Ascending aorta (tissue), 2 donors: ENCODE data around the gene OR52D1. TPM values are rescaled to one million over a fixed set of nuclear protein-coding genes. Genes with fewer than 3 reads are reported as not detected.
A peak's percentile ranks its signal among the peaks of the same experiment; 100 is the strongest.

ENCODE experiments used
- DNase-seq, 2 donors: peaks; one replicate each; pipeline ENCODE4 v3.0.0-alpha.2; 2019; ENCODE audit warnings: low spot score in 2 of 2
- H3K27ac ChIP-seq, 2 donors: fragments of 200-600 bp; sonication (generic); one replicate each; pipeline ENCODE4 v1.5.1; 2016 to 2017; ENCODE audit warnings: mild to moderate bottlenecking in 1 of 2
- H3K27me3 ChIP-seq: fragments of 200-600 bp; sonication (generic); one replicate; pipeline ENCODE4 v1.5.1; 2017
- H3K36me3 ChIP-seq, 2 donors: fragments of 200-600 bp; sonication (generic); one replicate each; pipeline ENCODE4 v1.5.1; 2016
- H3K4me1 ChIP-seq, 2 donors: fragments of 200-600 bp; sonication (generic); one replicate each; pipeline ENCODE4 v1.5.1; 2016 to 2017; ENCODE audit warnings: mild to moderate bottlenecking in 1 of 2
- H3K4me3 ChIP-seq, 2 donors: fragments of 200-600 bp; sonication (generic); one replicate each; pipeline ENCODE4 v1.5.1; 2016 to 2017; ENCODE audit warnings: mild to moderate bottlenecking in 1 of 2
- H3K9me3 ChIP-seq, 2 donors: fragments of 200-600 bp; sonication (generic); one replicate each; pipeline ENCODE4 v1.5.1; 2016
- intact Hi-C: fragments of 100-400 bp; cut with DNase I; formaldehyde crosslinking; loops from one replicate; pipeline ENCODE4 v1.15.1; 2023
- total RNA-seq: library from RNA; depleted of rRNA; stranded (reverse); fragments of >200 nt; gene quantifications from one replicate; pipeline ENCODE4 v1.1.0, GENCODE V29; 2016
- TF ChIP-seq, protein P1 (sequence below), 3 experiments: fragments of 200-600 bp in 2 of 3; fragments of 450-650 bp in 1 of 3; sonication (generic) in 2 of 3; IDR thresholded peaks; one replicate each; pipeline ENCODE4 v1.5.1; 2016 to 2019; ENCODE audit warnings: antibody characterized with exemption in 3 of 3, mild to moderate bottlenecking in 1 of 3, moderate library complexity in 1 of 3

Gene OR52D1
- total RNA-seq, 1 donor from 2014 or later, result not detected

GRCh38 chr11:5460983-5461621, 27.4 kb upstream of the OR52D1 start:
- no peaks in the 10 kb centered on the region for H3K36me3 ChIP-seq
- TF ChIP-seq, protein P1, sequence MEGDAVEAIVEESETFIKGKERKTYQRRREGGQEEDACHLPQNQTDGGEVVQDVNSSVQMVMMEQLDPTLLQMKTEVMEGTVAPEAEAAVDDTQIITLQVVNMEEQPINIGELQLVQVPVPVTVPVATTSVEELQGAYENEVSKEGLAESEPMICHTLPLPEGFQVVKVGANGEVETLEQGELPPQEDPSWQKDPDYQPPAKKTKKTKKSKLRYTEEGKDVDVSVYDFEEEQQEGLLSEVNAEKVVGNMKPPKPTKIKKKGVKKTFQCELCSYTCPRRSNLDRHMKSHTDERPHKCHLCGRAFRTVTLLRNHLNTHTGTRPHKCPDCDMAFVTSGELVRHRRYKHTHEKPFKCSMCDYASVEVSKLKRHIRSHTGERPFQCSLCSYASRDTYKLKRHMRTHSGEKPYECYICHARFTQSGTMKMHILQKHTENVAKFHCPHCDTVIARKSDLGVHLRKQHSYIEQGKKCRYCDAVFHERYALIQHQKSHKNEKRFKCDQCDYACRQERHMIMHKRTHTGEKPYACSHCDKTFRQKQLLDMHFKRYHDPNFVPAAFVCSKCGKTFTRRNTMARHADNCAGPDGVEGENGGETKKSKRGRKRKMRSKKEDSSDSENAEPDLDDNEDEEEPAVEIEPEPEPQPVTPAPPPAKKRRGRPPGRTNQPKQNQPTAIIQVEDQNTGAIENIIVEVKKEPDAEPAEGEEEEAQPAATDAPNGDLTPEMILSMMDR (IDR thresholded peaks at IDR 0.05), result no peak
- H3K9me3 ChIP-seq, result no peaks in the 10 kb centered on the region
- H3K27ac ChIP-seq, result no peak overlapping the region
- H3K4me3 ChIP-seq, result no peak overlapping the region
- intact Hi-C loops, result no loop called here
- DNase-seq, result no peak
- no peaks in the 10 kb centered on the region for H3K4me1 ChIP-seq
- no peaks in the 10 kb centered on the region for H3K27me3 ChIP-seq

GRCh38 chr11:5467527-5467926, 21.0 kb upstream of the OR52D1 start:
- DNase-seq, result no peak
- Histone ChIP-seq H3K9me3 (no peaks in the 10 kb centered on the region), H3K4me3 (no peak overlapping the region), H3K36me3 (no peaks in the 10 kb centered on the region), H3K27me3 (no peaks in the 10 kb centered on the region), H3K4me1 (no peaks in the 10 kb centered on the region), H3K27ac (no peak overlapping the region)
- TF ChIP-seq, protein P1 (IDR thresholded peaks at IDR 0.05), result no peak
- intact Hi-C loops, result no loop called here

GRCh38 chr11:5473921-5474320, 14.6 kb upstream of the OR52D1 start:
- Histone ChIP-seq H3K27ac (no peak overlapping the region), H3K4me3 (no peak overlapping the region), H3K4me1 (no peaks in the 10 kb centered on the region), H3K36me3 (no peaks in the 10 kb centered on the region), H3K9me3 (no peaks in the 10 kb centered on the region), H3K27me3 (no peaks in the 10 kb centered on the region)
- intact Hi-C loops, result no loop called here
- TF ChIP-seq, protein P1 (IDR thresholded peaks at IDR 0.05), result no peak
- no peak for DNase-seq

- H3K27ac ChIP-seq, result no peak overlapping the region
- H3K27me3 ChIP-seq, result no peaks in the 10 kb centered on the region
- no peak for DNase-seq
- TF ChIP-seq, protein P1 (IDR thresholded peaks at IDR 0.05), result peak; percentile 39 to 63 (median 59)
- H3K36me3 ChIP-seq, result no peaks in the 10 kb centered on the region
- intact Hi-C loops, result loop anchor here (1.0 kb wide), 1 partner anchor 332 kb away; the partner anchor contains the start of gene OR52N2
- no peaks in the 10 kb centered on the region for H3K9me3 ChIP-seq
- H3K4me1 ChIP-seq, result no peaks in the 10 kb centered on the region
- no peak overlapping the region for H3K4me3 ChIP-seq
These were observed 12.2 kb upstream of the OR52D1 start for GRCh38 chr11:5476186-5476819.

- Histone ChIP-seq H3K27ac (no peak overlapping the region), H3K27me3 (no peaks in the 10 kb centered on the region), H3K4me1 (no peaks in the 10 kb centered on the region), H3K36me3 (no peaks in the 10 kb centered on the region), H3K4me3 (no peak overlapping the region), H3K9me3 (no peaks in the 10 kb centered on the region)
- intact Hi-C loops, result no loop called here
- no peak for DNase-seq
- TF ChIP-seq, protein P1 (IDR thresholded peaks at IDR 0.05), result no peak
These were observed 2.5 kb upstream of the OR52D1 start for GRCh38 chr11:5486003-5486402.
